Stimulated activated CD4-positive, alpha-beta T cell treated with anti-CD3 and anti-CD28 coated beads, Interleukin-15, amount 100 ng/mL, for 1 hour (primary cell): ENCODE results near the gene RIPK4.

Experiments
- DNase-seq, 2 donors: peaks; one replicate each; pipeline ENCODE4 v3.0.0-alpha.2; 2020; ENCODE audit warnings: low read depth in 1 of 2, low spot score in 1 of 2

Gene RIPK4

DNA sequence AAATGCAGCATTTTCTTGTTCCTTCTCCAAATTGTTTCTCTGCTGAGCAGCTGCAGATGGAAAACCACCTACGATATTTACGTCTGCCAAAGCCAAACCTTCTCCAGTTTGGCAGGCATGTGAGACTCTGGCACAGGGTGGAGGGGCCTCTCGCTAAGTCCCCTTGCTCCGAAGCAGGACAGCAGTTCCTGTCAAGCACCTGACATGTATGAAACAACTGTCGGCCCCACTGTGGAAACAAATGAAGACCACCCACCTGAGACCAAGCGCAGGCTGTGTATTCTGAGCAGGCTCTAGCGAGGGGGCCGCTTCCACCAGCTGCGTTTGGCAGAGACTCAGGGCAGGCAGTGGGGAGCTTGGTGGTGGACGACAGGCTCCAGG is 74.7 kb downstream of the RIPK4 start:
- DNase-seq = no peak

DNA sequence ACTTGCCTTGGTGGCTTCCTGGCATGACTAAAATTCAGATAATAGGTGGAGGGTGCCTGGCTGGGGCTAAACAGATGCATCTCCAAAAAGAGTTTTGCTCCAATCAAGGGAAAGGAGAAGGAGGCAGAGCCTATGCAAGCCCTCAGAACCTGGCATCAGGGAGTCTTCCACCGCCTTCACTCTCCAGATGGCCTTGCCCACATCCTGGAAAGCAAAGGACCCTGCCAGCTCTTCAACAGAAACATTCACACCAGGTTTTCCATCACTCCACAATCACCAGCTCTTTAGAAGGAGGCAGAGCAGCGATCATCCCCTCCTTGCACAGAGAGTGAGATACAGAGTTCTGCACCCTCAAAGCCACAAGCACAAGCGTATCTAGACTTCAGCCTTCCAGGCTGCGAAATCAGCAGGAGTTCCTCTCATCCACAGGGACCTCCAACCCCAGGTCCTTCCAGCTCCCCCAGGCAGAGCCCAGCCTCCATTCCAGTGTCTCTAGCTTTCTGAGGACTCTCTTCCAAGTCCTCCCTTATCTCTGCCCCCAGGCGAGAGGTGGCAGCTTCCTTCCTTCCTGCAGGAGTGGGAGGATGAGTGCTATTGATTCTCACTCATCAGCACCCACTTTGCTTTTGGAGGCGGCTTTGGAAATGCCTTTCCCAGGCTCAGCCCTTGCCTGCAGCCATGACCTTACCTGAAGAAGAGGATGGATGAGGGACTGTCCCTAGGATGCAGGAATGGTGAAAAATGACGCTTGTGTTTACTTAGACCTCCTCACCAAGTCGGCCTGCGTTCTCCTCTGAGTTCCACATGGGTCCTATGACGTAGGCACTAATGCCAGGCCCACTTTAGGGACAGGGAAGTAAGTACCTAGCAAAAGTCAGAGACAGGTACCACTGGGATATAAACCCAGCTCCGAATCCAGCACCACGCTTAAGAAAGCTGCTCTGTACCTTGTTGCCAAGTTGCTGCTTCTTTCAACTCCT is 75.4 kb downstream of the RIPK4 start:
- DNase-seq = no peak
